HG03378 (cell line): Measurements from ENCODE around the gene MAST2.

Source experiments
- ATAC-seq: cut with Tn5 transposase; IDR thresholded peaks from one replicate; pipeline ENCODE4 v1.9.1; 2021; ENCODE audit warnings: mild to moderate bottlenecking, moderate library complexity; ENCODE audit not compliant: unreplicated experiment

Gene MAST2

DNA sequence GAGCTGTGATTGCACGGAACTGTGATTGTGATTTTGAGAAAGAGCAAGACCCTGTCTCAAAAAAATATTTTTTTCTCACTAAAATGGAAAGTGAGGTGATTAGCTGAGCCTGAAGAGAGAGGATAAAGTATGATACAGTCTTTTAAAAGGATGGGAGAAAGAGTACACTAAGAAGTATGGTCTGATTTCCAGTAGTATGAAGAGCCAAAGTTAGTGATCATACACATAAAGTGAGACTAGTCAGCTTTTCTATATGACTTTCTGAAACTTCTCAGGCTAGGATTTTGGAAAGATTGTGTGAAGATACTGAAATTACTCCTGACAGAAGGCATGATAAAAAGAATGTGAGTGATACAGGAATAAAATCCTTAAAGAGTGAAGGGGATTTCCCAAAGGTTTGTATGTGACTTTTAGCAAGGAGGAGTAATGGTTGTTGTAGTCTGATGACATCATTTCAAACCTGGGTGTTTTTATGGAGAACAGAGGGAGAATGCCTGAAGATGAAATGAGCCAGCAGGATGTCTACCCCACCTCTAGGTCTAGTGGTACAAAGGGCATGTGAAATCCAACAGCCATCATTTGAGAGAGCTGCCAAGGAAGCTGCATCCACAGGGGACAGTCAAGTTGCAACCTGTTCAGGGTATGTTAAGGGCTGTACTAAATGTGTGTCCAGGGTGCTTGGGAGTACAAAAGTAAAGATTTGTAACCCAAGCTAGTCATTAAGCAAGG lies 171.3 kb downstream of the MAST2 start:
- ATAC-seq = no peak

DNA sequence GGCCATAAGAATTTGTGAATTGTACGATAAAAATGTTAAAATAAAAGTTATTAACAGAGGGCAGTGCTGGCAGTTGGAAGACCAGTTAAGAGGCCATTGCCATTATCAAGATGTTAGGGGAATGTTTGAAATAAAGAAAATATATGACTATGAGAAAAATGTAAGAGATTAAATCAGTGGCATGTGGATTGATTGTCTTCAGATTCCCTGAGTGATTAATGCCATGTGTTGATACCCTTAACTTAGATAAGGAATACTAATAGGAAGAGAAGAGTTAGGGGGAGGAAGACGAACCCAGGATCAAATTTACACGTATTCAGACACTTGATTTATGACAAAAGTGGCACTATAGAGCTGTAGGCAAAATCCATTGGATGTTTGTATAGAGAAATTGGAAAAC lies 173.2 kb downstream of the MAST2 start:
- ATAC-seq = no peak

DNA sequence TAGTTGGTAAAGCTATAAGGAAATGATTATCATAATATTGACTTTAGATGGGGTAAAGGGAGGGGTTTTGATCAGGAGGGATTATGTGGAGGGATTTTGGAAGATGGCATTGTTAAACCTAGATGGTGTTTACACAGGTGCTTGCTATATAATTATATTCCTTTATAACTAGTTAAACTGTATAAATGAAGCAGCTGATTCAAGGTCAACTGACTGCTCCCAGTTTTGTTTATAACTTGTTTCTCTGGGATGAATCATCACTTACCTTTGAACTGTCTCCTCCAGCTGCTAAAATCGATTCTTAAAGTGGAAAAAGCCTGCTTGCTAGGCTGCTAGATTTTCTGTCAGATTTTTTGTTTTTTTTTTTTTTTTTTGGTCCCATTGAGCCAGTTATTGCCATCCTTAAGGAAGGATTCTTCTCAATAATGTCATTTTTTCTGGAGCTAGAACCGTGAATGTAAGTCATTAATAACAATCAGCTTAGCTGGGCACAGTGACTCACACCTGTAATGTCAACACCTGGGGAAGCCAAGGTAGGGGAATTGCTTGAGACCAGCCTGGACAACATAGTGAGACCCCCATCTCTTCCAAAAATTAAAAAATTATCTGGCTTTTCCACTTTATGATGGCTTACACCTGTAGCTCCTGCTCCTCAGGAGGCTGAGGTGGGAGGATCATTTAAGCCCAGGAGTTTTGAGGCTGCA lies 175.8 kb downstream of the MAST2 start:
- no peak for ATAC-seq

DNA sequence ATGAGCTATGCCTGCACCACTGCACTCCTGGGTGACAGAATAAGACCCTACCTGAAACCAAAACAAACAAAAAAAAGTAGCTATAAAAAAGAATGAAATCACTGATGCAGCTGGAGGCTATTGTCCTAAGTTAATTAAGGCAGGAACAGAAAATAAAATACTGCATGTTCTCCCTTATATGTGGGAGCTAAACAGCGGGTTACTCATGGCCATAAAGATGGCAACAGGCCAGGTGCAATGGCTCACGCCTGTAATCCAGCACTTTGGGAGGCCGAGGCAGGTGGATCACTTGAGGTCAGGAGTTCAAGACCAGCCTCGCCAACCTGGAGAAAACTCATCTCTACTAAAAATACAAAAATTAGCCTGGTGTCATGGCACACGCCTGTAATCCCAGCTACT lies 176.4 kb downstream of the MAST2 start:
- no peak for ATAC-seq

- ATAC-seq = no peak
Observed at GRCh38 chr1:45982359-45982758, 178.9 kb downstream of the MAST2 start.

DNA sequence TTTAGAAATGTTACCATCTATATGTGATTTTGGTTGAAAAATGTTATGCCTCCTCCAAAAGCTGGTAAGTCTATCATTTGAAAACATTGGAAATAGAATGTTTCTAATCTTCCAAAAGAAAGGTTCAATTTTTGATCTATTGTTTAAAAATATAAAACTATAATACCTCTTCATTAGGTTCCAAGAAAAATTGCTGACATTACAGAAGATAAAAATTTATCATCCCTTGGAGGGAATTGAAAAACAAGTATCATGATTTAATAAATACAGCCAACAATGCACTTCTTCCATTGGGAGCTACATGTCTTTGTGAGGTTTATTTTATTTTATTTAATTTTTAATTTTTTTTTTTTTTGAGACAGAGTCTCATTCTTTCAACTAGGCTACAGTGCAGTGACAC lies 180.6 kb downstream of the MAST2 start:
- ATAC-seq = no peak

DNA sequence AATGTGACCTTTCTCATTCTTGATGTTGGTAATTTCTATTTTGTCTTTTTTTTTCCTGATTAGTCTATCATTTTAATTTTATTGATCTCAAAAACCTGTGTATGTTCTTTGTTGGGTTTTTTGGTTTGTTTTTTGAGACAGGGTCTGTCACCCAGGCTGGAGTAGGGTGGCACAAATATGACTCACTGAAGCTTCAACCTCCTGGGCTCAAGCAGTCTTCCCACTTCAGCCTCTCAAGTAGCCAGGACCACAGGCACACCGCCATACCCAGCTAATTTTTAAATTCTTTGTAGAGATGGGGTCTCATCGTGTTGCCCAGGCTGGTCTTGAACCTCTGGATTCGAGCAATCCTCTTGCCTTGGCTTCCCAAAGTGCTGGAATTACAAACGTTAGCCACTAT lies 183.8 kb downstream of the MAST2 start:
- no peak for ATAC-seq

DNA sequence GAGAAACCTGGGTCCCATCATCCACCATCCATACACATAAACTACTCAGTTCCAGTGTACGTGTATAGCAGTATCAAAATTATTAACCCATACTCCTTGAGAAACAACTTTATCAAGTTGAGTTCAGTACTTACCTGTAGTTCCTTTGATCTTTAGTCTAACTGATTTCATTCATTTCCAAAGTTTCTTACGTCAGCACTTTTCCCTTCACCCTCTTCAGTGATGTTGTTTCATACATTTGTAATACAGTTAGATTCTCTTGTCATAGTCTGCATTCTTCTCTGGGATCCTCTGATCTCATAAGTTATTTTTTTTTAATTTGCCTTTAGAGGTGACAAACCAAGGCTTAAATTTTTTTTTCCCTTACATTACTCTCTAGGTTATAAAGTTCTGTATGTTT lies 185.8 kb downstream of the MAST2 start:
- no peak for ATAC-seq

DNA sequence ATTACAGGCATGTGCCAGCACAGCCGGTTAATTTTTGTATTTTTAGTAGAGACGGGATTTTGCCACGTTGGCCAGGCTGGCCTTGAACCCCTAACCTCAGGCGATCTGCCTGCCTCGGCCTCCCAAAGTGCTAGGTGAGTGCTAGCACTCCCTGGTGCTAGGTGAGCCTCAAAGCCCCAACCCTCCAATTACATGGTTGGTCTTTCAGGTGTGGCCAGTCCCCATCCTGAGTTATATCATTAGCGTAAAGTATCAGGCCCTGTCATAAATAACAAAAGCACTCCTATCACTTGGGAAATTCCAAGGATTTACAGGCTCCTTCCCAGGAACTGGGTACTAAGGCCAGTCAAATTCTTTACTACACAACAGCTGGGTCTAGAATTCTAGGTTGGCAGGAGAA lies 191.0 kb downstream of the MAST2 start:
- no peak for ATAC-seq

DNA sequence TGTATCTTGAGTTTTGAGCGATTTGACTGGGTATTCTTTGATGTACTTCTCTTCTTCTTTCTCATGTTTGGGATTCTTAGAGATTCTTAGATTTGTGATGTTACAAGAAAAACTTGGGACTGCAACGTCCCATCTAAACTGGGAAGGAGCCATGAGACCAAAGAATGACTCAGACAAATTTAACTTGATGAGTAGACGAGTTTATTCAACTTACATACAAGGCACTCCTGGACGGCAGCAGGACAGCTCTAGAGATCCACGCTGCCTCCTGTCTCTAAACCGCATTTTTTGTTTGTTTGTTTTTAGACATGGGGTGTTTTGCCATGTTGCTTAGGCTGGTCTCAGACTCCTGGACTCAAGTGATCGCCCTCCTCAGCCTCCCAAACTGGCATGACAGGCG lies 191.9 kb downstream of the MAST2 start:
- ATAC-seq = no peak

- ATAC-seq = no peak
Observed at GRCh38 chr1:45998020-45998617, 194.7 kb downstream of the MAST2 start.

GRCh38 chr1:45999507-45999906 lies 196.1 kb downstream of the MAST2 start:
- ATAC-seq = no peak

DNA sequence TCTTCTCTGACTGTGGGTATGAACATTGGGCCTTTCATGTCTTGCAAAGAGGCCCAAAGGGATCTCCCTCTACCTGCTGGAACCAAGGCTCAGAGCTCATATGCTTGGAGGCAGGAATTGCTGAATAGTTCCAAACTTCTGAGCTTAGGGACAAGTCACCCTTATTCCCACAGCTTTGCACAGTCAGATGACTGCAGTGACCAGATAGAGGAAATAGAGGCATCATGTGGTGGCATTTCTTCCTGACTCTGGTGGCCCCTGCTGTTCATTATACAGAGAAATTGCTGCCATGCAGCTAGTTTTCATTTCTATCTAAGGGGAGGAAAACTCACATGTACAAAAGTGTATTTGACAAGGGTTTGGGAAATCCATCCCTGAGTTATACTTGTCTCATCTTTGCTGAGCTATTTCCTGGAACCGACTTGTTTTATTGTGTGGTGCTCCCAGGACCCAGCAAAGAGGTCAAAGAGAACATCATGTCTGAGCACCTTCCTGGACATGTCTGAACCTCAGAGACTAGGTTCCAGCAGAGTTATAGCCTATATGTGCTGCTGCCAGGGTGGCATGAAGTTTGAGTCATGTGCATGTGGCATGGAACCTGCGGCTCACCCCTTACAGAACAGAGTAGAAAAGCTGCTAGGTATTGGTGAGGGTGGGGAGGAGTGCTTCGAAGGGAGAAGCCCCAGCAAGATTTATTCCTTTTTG lies 197.8 kb downstream of the MAST2 start:
- ATAC-seq = no peak

DNA sequence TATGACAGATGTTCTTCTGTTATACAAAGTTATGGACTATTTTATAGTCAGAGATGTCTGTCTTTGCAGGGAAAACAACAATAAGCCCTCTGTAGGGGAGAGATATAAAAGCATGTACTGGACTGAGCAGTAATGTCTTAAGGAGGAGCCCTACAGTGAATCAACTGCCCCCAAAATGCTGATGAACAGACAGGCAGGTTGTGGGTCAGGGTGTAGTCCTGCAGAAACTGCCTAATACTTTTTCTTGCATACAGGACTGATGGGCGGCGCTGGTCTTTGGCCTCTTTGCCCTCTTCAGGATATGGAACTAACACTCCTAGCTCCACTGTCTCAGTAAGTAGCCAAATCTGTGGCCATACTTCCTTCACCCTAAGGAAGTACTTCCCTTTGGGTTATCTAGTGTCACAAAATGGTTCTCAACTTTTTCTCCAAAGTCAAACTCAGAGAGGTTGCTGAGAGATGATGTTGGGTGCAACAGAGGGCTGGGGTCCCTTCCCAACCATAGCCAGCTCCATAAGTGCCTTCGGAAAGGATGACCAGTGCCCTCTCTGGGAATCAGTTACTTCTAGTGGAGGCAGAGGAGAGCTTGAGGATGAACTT lies 199.2 kb downstream of the MAST2 start:
- ATAC-seq = no peak

GRCh38 chr1:46003315-46003714 lies 199.9 kb downstream of the MAST2 start:
- ATAC-seq = no peak

- ATAC-seq = no peak
Observed at GRCh38 chr1:46004492-46004891, 201.1 kb downstream of the MAST2 start.

GRCh38 chr1:46005594-46005993 lies 202.2 kb downstream of the MAST2 start:
- ATAC-seq = no peak

GRCh38 chr1:46008585-46008984 lies 205.2 kb downstream of the MAST2 start:
- ATAC-seq = no peak

GRCh38 chr1:46010611-46011010 lies 207.2 kb downstream of the MAST2 start:
- ATAC-seq = no peak

DNA sequence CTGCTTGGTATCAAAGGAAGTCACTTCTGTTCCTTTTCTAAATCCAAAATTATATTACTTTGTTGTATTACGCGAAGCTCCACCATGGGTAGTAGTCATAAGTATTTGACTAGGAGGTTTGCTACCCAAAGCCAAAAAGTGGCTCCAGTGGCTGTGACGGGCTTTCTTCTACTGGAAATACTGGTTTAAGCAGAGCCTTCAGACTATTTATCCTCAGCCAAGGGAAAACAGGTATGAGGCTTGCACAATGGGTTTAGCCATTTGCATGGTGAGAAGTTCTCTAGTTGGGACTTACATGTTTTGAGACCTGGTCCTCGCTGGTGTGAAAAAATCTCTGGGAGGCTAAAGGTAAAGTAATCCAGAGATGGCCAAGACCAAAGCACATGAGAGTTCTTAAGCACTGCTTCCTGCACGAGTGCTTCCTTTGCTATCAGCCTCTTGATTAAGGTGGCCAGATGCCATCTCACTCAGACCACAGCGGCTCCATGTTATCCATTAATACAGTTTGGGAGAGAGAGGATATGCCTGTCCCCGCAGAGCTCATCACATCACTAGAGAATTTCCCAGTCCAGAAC lies 207.8 kb downstream of the MAST2 start:
- no peak for ATAC-seq

- no peak for ATAC-seq
Observed at GRCh38 chr1:46012236-46012635, 208.8 kb downstream of the MAST2 start.
